Measurements from ENCODE around the gene ZNF213. TPM values are rescaled to one million over a fixed set of nuclear protein-coding genes. Genes with fewer than 3 reads are reported as not detected.
"Not testable (repeated sequence)": the region's sequence is repeated elsewhere in the genome, so short reads cannot be mapped to it uniquely, and the experiment has no call there.

ZNF213 gene
- polyA plus RNA-seq, 1 donor, result 15.5 TPM

DNA sequence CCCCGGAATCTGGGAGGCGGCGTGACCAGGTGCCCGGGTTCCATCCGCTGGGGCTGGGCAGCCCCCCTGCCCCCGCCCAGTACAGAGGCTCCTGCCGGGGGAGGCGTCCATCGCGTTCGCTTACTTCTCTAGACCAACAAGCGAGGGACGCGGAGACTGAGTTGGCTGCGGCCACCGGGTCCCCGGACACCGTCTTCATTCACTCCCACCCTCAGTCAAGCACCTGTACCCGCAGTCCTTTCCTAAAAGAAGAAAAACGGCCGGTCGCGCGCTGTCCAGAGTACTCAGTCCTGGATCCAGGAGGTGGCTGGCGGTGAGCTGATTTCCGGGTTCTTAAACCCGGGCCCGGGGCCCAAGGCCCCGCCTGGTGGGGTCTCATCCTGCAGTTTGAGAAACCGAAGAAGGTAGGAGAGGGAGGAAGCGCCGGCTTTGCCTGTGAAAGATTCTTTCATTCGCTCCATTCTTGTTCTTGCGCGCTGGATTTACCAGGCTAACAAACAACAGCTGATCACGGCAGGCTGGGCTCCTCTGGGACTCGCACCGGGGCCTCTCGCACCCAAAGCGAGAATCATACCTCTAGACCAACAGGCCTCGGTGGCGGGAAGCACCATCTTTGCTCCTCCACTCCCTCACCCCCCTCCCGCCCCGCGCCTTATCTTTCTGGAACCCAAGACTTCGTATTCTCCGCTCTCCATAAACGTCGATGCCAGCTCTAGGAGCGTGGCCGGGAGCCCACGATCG is 35.8 kb downstream of the ZNF213 start:
- DNase-seq, result no peak

DNA sequence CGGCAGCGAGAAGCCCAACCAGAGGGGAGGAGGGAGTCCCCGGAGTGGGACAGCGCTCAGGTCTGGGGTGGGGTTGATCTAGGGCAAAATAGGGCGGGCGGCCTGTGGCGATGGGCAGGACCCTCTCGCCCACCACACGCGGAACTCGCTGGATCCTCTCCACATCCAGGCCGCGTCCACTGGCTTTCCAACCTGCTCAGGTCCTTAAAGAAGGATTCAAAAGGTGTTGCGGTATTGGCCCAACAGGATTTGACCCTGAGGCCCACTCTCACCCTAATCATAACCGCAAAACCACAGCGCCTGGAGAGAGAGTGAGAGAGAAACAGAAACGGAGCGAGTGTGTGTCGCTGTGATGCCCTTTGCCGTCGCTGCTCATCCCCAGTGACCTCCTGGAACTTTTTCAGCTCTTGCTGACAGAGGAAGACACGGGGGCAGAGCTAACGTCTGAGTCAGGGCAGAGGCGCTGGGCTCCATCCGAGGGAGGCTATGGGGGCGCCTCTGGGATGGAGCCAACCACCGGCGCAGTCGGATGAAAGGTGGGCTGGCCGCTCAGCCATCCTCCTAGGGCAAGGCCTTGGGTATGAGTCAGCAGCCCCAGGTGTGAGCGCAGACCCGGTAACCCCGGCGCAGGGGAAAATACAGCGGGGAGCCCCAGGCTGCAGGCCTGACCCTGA is 36.5 kb downstream of the ZNF213 start:
- no peak for DNase-seq

GRCh38 chr16:3171855-3172593 is 37.2 kb downstream of the ZNF213 start:
- DNase-seq, result no peak

GRCh38 chr16:3173892-3174617 is 39.2 kb downstream of the ZNF213 start:
- DNase-seq, result no peak

GRCh38 chr16:3174618-3175148 is 39.9 kb downstream of the ZNF213 start:
- DNase-seq, result no peak

GRCh38 chr16:3175157-3176093 is 40.6 kb downstream of the ZNF213 start:
- no peak for DNase-seq

DNA sequence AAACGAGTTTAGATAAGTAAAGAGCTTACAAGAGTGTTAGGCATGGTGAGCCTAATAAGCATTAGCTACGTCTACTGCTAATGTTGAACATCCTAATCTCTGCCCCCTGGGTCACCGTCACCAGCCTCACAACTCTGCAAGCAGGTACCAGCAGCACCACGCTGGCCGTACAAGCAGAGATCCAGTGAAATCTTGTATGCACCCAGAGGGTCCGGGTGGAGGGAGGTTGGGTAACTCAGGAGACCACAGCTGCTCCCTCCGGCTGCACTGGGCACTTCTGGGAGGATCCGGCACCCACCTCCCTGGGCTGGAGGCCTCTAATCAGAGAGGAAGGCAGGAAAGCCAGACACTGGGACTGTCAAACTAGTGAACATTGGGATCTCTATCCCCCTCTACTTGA is 44.8 kb downstream of the ZNF213 start:
- DNase-seq, result no peak

GRCh38 chr16:3180445-3180878 is 45.6 kb downstream of the ZNF213 start:
- no peak for DNase-seq

DNA sequence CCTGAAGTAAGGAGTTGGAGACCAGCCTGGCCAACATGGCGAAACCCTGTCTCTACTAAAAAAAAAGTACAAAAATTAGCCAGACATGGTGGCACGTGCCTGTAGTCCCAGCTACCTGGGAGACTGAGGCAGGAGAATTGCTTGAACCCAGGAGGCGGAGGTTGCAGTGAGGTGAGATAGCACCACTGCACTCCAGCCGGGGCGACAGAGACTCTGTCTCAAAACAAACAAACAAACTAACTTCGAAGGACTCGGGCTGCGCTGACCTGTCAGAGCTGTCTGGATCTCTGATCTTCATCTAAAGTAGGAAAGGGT is 47.4 kb downstream of the ZNF213 start:
- not testable (repeated sequence) for DNase-seq

GRCh38 chr16:3182608-3183444 is 48.0 kb downstream of the ZNF213 start:
- DNase-seq, result no peak

DNA sequence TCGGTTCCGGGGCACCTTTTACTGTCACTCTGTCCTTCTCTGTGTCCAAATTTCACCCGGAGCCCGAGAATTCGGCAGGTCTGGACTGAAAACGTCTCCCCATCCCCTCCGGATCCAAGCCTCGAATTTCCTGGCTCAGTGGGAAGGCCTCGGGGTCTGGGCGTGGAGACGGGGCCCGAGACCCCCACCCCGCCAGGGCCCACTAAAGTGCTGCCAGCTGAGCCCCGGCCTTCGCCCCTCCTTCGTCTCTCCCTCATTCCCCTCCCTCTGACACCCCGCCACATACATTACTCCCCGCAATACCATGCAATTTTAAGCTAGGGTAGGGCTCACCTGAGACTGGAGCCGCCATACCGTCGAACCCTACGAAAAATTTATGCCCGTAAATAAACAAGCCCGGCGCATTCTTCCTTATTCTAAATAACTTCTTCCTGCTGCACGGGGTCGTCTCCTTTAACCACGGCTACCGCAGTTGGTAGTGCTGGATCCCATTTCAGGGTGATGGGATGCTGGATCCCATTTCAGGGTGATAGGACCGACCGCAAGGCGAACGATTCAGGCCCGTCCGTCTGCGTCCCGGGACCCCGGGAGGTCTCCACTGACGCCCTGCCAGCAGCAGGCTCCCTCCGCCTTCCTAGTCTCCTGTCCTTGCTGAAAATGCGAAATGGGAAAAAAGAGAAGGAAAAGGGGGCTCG is 48.8 kb downstream of the ZNF213 start:
- DNase-seq, result no peak

DNA sequence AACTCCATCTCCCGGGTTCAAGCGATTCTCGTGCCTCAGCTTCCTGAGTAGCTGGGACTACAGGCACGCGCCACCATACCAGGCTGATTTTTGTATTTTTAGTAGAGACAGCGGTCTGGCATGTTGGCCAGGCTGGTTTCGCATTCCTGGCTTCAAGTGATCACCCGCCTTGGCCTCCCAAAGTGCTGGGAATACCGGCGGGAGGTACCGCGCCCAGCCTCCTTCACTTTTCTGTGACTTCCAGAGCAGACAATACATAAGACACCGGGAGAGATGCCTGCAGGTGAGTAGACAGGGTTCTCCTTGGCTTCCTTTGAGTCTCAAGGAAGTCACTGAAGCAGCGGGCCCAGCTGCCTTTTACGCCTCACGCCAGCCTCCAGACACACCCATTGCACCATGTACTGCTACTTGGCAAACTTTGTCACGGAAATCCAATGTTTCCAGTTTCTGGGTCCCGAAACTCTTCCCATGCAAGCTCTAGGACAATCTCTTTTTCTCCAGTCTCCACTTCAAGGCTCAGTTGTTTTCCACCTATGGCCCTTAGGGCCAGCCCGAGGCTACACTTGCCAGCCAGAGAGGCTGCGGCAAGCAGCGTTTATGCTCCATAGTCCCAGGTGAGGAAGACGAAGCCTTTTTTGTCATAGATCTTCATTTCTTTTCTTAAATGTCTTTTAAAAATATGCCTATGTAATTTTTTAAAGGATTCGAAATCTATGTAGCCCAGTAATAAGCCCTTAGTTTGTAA is 52.3 kb downstream of the ZNF213 start:
- no peak for DNase-seq

GRCh38 chr16:3187798-3188674 is 53.2 kb downstream of the ZNF213 start, which contains the start of gene OR1F1:
TSS of gene OR1F1 (plus strand) at chr16:3188204.
- DNase-seq, result no peak

DNA sequence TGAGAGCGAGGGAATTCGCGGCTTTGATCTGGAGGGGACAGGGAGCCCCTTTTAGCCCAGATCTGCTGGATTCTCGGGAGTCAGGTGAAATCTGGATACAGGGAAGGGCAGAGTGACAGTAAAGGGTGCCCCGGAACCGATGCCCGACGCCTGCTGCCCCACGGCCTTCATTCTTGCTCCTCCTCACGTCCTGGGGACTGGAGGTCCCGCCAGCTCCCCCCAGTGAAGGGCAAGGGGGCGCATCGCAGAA is 53.8 kb downstream of the ZNF213 start:
- no peak for DNase-seq

DNA sequence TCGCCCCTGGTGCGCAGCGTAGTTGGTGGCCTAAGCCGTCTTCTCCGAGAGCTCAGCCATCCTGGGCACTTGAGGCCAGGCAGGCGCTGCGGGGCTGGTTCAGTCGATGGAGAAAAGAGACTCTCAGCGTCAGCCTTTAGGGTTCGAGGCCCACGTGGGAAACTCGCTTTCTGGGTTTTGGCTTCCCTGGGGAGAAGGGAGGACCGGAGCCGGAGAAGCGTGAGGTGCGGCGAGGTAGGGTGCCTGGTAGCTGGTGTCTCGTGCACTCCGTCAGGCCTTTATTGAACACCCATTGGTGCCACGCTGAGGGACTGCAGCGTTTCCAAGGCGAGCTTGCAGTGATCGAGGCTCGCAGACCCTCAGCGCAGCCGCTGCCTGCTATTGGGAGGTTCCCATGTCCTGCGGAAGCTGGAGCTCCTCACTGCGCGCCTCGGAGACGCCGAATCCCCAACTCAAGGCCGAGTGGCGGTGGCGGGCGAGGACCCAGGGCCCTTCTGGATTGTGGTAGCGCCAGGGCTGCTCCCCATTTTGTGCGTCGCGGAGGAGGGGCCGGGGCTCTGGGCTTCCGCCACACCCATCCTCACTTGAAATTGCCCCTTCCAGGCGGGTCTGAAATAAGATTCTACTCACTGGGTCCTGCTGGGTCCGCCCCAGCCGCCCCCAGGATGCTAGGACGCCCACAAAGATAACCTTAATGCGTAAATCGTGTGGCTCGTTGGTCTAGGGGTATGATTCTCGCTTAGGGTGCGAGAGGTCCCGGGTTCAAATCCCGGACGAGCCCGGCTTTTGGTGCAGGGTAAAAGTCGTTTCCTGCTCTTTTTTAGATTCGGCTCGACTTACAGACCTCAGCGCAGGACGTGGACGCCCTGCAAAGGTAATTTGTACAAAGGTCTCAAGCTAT is 54.3 kb downstream of the ZNF213 start:
- DNase-seq, result no peak

DNA sequence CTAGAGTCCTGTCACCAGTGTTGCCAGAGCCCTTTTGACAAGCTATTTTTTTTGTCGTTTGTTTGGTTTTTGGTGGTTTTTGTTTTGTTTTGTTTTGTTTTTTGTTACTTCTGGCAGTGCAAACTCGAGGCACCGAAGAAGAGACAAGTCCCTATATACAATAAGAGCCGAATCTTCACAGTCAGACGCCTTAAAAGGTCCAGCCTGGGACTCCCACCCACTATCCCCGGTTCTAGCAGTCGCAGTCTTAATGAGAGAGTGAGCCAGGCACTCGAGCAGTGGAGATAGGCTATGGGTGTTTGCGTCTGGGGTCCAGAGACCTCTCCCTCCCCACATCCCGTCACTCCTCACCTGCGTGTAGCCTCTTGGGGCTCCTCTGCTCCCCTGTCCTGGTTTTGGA is 55.0 kb downstream of the ZNF213 start:
- no peak for DNase-seq

- no peak for DNase-seq
Measured at GRCh38 chr16:3190949-3191353, 56.1 kb downstream of the ZNF213 start.
